GM18498 (cell line): ENCODE data around the gene MAEA.

Source experiments
- ATAC-seq: cut with Tn5 transposase; IDR thresholded peaks from one replicate; pipeline ENCODE4 v1.9.1; 2021; ENCODE audit warnings: mild to moderate bottlenecking, moderate library complexity; ENCODE audit not compliant: unreplicated experiment

Gene MAEA

GRCh38 chr4:1349359-1350168, 59.9 kb downstream of the MAEA start:
- ATAC-seq = no peak

- ATAC-seq = no peak
These were observed 60.5 kb downstream of the MAEA start for GRCh38 chr4:1350169-1350520.

DNA sequence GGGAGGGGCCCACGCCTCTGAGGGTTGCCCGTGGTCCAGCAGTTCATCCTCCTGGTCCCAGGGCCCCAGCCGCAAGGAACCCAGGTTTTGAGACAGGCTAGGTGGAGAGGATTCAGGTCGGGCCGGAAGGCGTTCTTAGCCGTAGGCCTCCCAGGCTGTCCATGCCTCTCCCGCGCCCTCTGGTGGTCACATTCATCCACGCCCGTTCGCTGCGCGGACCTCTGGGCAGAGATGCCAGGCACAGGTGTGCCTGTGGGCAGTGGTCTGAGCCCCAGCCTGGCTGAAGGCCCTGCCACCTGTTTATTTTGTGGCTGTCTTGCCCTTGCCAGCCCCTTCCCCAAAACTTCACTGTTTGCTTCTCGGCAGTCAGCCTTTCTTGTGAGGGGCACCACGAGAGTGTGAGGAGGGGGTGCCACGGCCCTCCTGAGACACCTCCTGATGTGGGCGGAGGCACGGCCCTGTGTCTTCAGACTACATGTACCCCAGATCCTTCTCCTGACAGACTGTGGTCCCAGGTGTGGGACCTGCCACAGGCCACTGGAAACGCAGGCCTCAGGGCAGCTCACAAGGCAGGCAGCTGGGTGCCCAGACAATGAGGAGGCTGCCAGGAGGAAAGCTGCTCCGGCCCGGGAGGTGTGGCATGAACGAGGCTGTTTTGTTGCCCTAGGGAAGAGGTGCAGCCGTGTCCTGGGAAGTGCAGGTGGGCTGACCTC, 62.3 kb downstream of the MAEA start:
- no peak for ATAC-seq

DNA sequence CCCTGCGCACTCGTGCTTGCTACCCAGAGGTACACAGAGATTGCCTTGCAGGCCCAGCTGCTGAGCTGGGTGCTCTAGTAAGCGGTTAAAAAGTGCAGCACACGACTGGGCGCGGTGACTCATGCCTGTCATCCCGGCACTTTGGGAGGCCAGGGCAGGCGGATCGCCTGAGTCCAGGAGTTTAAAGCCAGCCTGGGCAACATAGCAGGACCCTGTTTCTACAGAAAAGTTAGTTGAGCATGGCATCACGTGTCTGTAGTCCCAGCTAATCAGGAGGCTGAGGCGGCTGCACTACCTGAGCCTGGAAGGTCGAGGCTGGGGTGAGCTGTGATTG, 62.8 kb downstream of the MAEA start:
- ATAC-seq = no peak

GRCh38 chr4:1353186-1354055, 63.7 kb downstream of the MAEA start:
- ATAC-seq = no peak

DNA sequence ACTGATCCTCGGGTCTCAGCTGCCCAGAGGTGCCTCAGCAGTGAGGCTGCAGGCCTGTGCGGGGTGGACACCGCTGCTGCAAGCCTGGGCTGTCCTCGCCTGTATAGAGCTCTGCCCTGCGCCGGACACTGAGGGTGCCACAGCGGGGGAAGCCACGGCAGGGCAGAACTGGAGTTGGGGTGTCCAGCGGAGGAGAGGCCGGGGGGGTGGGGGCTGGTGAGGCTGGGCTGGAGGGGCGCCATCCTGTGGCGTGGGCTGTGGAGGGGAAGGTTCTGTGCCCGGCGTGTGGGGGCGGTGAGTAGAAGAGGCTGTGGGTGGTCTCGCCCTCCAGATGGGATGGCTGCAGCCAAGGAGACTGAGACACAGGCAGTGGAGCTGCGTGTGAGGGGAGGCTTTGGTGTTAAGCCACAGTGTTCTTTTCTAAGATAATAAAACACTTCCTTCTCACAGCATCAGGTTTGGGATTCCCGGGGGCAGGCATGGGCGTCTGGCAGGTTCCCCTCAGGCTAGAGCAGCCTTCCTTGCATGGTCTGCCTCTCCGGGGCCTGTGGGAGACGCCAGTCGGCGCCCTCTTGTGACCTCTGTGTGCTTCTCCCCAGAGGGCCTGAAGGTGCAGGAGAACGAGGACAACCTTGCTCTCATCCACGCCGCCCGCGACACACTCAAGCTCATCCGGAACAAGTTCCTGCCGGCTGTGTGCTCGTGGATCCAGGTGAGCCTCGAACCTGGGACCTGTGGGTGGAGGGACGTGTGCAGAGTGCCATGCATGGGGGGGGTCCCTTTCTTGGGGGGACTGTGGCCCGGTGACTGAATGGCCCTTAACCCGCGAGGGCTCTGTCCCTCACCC, 64.7 kb downstream of the MAEA start:
- no peak for ATAC-seq

GRCh38 chr4:1354983-1355275, 65.2 kb downstream of the MAEA start:
- no peak for ATAC-seq

DNA sequence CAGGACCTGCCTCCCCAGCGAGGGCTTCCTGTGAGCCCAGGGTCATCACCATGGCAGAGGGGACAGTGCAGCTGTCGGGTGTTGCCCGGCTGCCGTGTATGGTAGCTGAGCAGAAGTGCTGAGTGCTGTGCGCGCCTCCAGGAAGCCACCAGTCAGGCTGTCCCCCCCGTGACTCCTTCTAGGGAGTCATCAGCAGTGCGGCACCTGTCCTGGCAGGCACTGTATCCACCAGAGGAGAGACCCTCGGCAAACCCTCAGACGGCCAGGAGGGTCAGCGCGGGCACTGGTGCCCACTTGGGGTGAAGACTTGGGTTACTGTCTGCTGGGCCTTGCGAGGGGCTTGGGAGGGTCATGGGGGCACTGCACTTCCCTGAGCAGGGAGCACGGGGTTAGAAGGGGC, 65.7 kb downstream of the MAEA start:
- no peak for ATAC-seq

GRCh38 chr4:1356181-1356998, 66.7 kb downstream of the MAEA start:
- no peak for ATAC-seq

- no peak for ATAC-seq
These were observed 67.9 kb downstream of the MAEA start for GRCh38 chr4:1357356-1358248.

DNA sequence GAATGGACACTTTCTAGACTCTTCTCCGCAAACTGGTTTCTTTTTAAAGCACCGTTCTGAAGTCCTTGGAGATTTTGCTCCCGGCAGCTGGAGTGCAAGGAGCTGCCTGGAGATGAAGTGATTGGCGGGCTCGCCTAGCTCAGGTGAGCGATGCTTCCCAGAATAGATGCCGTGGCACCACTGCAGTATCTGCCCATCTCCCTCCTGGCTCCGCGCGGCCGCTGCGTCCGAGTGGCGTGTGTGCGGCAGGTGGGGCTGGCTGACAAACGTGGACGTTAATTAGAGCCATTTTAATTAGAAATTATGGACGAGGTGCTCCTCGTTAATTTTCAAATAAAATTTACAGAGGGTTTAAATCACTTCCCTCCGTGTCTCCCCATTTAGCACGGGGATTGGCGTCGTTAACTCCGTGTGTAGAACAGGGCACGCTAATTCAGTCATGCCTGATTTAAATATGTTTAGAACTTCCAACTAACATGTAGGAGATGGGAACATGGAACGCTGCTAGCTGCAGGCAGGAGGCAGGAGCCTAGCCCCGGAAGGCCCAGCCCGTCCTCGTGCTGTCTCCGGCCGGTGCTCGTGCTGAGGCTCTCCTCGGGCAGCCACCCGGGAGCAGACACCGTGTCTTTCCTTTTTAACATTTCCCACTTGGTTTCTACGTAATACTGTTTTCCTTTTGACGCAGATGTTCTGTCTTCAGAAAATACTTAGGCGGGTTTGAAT, 68.9 kb downstream of the MAEA start:
- no peak for ATAC-seq

DNA sequence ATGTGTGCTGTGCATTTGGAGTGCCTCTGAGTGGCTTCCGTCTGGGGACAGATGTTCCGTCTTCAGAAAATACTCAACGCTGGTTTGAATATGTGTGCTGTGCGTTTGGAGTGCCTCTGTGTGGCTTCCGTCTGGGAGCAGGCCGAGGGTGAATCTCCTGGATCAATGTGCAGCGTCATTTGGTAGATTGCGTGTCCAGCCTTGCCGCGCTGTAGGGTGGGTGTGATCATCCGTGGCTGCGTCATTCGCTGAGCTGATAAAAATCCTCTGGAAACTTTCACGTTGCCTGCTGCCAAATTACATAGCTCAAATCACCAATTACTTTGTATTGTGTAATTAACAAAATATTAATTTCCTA, 69.4 kb downstream of the MAEA start:
- no peak for ATAC-seq

DNA sequence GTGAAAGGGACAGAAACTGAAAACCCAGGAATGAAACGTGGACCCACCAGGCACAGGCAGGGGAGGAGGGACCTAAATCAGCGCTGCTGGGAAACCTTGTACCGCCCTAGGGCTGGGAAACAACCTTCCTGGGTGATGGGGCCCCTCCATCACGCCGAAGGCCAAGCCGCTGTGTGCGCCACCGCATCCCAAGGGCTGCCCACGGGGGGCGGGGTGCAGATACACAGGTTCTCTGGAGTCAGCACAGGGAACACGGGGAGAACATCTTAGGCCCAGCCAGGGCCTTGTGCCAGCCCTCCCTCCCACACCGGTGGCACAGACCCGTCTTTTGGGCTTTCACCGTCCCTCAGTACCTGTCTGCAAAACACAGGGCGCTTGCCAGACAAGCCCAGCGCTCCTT, 70.3 kb downstream of the MAEA start:
- ATAC-seq = no peak

DNA sequence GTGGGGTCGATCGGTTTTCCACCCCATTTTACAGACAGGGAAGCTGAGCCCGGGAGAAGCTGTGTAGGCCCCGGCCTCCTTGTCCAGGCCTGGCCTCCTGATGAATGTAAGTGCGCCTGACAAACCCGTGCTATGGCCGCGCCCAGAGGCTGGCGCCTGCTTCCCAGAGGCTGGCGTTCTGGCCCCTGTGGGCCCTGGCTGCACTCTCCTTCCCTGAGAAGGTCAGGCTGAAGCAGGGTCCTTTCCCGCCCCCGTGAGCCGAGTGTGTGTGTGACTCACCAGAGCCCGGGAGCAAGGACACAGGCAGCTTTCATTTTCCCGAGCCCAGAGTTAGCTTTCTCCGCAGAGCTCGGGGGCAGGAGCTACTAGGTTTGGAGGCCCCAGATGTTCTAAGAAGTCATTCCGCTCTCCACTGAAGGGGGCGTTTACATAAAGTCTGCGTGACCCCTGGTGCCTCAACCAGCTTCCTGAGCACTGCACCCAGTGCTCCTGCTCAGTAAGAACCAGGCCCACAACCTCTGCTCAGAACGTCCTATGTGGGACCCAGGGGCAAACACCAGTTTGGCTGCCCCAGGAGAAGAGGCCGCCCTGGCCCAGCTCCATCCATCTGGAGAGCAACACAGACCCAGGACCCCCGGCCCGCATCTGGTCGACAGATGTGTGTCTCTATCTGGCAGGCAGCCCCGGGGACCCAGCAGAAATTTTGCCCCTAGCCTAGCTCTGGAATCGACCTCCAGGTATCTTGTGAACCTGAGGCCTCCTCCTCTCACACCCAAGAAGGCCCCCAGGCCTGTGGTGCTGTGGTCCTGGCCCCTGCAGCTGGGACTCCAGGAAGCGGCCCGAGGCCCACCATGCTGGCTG, 71.0 kb downstream of the MAEA start:
- no peak for ATAC-seq

GRCh38 chr4:1361431-1361830, 71.7 kb downstream of the MAEA start:
- no peak for ATAC-seq

DNA sequence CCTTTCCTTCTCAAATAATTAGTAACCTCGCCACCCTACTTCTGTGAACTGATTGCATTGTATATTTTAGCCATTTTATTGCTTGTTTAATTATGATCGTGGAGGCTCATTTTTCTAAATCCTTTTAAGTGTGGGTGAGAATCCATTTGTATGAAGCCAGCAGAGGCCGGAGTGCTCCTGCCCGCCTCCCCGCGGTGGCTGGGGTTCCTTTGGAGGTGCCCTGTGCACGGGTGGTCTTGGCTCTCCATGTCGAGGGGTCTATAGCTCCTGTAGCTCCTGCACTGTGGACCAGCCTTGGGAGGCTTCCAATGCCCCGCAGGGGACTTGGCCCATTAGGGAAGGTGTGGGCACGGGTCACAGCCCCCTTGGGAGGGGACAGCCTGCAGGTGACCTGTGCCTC, 72.4 kb downstream of the MAEA start:
- no peak for ATAC-seq

DNA sequence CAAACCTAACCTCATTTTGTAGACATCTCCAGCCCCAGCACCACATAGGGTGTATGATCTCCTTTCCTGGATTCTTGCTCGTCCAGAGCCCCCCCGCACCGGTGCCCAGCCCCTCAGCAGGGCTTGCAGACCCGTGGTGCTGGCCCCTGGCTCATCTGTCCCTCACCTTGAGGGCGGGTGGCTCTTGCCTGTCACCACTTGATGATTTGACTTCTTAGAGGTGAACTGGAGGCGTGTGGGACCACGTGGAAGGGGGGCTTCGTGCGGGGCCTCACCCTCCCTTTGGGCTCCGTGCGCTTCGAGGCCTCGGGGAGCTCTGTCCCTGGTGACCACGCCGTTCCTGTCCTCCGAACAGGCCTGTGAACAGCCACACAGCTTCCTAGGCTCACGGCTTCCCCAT, 72.8 kb downstream of the MAEA start:
- no peak for ATAC-seq

DNA sequence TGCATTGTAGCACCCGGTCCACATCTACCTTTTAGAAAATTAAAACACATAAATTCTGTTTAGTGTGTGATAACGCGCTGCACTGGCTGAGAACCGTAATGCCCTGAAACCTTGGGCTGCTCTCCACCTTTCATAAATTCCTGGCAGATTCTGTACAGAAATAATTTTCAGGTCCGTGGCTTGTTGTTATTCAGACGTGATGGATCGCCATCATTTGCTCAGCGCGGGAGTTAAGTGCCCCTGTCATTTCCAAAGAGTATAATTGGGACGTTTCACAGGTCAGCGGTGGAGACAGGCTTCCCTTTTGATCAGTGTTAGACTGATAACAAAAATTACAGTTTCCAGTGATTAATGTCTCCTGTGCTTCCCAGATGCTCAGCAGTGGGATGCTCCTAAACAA, 73.8 kb downstream of the MAEA start:
- ATAC-seq = no peak
